GM12878 (cell line): ENCODE measurements around the gene ARCN1. TPM values are rescaled to one million over a fixed set of nuclear protein-coding genes. Genes with fewer than 3 reads are reported as not detected.
"Not testable (repeated sequence)": the region's sequence is repeated elsewhere in the genome, so short reads cannot be mapped to it uniquely, and the experiment has no call there.

Experiments
- ATAC-seq: fragments of 200-7000 bp; cut with Tn5 transposase; 3 replicates; pipeline ENCODE4 v1.9.1; 2020; ENCODE audit warnings: mild to moderate bottlenecking, moderate library complexity
- BruUV-seq: library from RNA; stranded (reverse); fragments of 400-500 nt; replicated peaks from 2 replicates; lab custom pipeline; 2021; lab: Mats Ljungman, UMichigan
- CTCF ChIA-PET: fragments of 300-600 bp; sonication (Branson Sonifier 250); formaldehyde crosslinking; extraction: SDS; loops from one replicate; lab custom pipeline; 2021; ENCODE audit warnings: inconsistent platforms; lab: Yijun Ruan, JAX
- POLR2A ChIA-PET: fragments of 350-600 bp; formaldehyde crosslinking; extraction: SDS; loops from one replicate; lab custom pipeline; 2021; ENCODE audit warnings: inconsistent platforms; lab: Charles Lee
- RAD21 ChIA-PET: fragments of 300-600 bp; sonication (Branson Sonifier 250); formaldehyde crosslinking; loops from one replicate; lab custom pipeline; 2023; ENCODE audit warnings: antibody characterized with exemption; ENCODE audit not compliant: unreplicated experiment; lab: Charles Lee
- SMC1A ChIA-PET: fragments of 300-600 bp; sonication (Branson Sonifier 250); formaldehyde crosslinking; loops from one replicate; lab custom pipeline; 2023; ENCODE audit not compliant: unreplicated experiment, uncharacterized antibody; lab: Charles Lee
- DNase-seq: peaks from one replicate; pipeline ENCODE4 v3.0.0-alpha.2; 2011; ENCODE audit warnings: low read depth, low spot score
- FAIRE-seq: peaks from 3 replicates; lab custom pipeline; 2011; peaks lifted over from hg19 to GRCh38; lab: Jason Lieb, UNC
- H2AFZ ChIP-seq: 2 replicates; pipeline ENCODE4 v1.6.0; 2011; ENCODE audit warnings: low read depth, low read length, control low read depth; ENCODE audit not compliant: control insufficient read depth
- H3K27ac ChIP-seq: 2 replicates; pipeline ENCODE4 v1.5.1; 2011; ENCODE audit warnings: control low read depth; ENCODE audit not compliant: control insufficient read depth, insufficient read depth
- H3K27me3 ChIP-seq, 2 experiments: replicated peaks in 1 of 2; 2 replicates each; pipeline versions ENCODE4 v1.6.0 to v1.6.1; 2011; ENCODE audit warnings: low read length in 1 of 2; ENCODE audit not compliant: control insufficient read depth in 2 of 2, insufficient read depth in 2 of 2
- H3K36me3 ChIP-seq, 2 experiments: 2 replicates each; pipeline ENCODE4 v1.5.1; 2011; ENCODE audit warnings: low read length in 1 of 2; ENCODE audit not compliant: control insufficient read depth in 2 of 2, insufficient read depth in 2 of 2
- H3K4me1 ChIP-seq: 2 replicates; pipeline ENCODE4 v1.6.1; 2011; ENCODE audit warnings: mild to moderate bottlenecking, low read length, moderate library complexity, mixed read lengths; ENCODE audit not compliant: control insufficient read depth, insufficient read depth
- H3K4me2 ChIP-seq: 2 replicates; pipeline ENCODE4 v1.6.0; 2011; ENCODE audit warnings: control low read depth; ENCODE audit not compliant: control insufficient read depth, insufficient read depth
- H3K4me3 ChIP-seq: fragments of 200-600 bp; sonication (generic); 2 replicates; pipeline ENCODE4 v1.5.1; 2016
- H3K79me2 ChIP-seq: 2 replicates; pipeline ENCODE4 v1.6.0; 2011; ENCODE audit warnings: low read length; ENCODE audit not compliant: control insufficient read depth, insufficient read depth
- H3K9ac ChIP-seq: 2 replicates; pipeline ENCODE4 v1.8.0; 2011; ENCODE audit warnings: low read length, control low read depth, mixed read lengths; ENCODE audit not compliant: control insufficient read depth, insufficient read depth
- H3K9me3 ChIP-seq: replicated peaks from 3 replicates; pipeline ENCODE4 v1.5.1; 2011; ENCODE audit warnings: mild to moderate bottlenecking, low read length; ENCODE audit not compliant: control insufficient read depth, insufficient read depth
- H4K20me1 ChIP-seq: 2 replicates; pipeline ENCODE4 v1.6.0; 2011; ENCODE audit not compliant: control insufficient read depth, insufficient read depth
- DPF2 ChIP-seq: fragments of 450-650 bp; IDR thresholded peaks from 2 replicates; pipeline ENCODE4 v1.6.1; 2017; ENCODE audit warnings: mild to moderate bottlenecking
- POLR2A ChIP-seq: IDR thresholded peaks from 2 replicates; pipeline ENCODE4 v1.6.1; 2011; ENCODE audit warnings: low read depth, mild to moderate bottlenecking, low read length
- RUNX3 ChIP-seq: IDR thresholded peaks from 2 replicates; pipeline ENCODE4 v1.6.1; 2012; ENCODE audit warnings: low read length, inconsistent platforms
- SREBF1 ChIP-seq: IDR thresholded peaks from 2 replicates; pipeline ENCODE4 v1.6.1; 2012; ENCODE audit warnings: mild to moderate bottlenecking, low read length
- ZNF207 ChIP-seq: fragments of 450-650 bp; IDR thresholded peaks from 2 replicates; pipeline ENCODE4 v1.6.1; 2014; ENCODE audit warnings: antibody characterized with exemption, mild to moderate bottlenecking, borderline replicate concordance
- WGBS: methylation state at CpG from one replicate; pipeline ENCODE4 v1.1.6; 2016; ENCODE audit warnings: low lambda C conversion rate; ENCODE audit not compliant: insufficient replicate concordance, insufficient coverage; ENCODE audit errors: missing lambda C conversion rate; 5-methylcytosine and 5-hydroxymethylcytosine counted together
- in situ Hi-C: fragments of 300-500 bp; cut with MboI; formaldehyde crosslinking; loops from 9 replicates; pipeline ENCODE4 v1.14.3; 2018; ENCODE audit warnings: mixed read lengths
- intact Hi-C: fragments of 100-400 bp; cut with micrococcal nuclease; formaldehyde crosslinking; loops from one replicate; pipeline ENCODE4 v1.14.2; 2022; ENCODE audit not compliant: unreplicated experiment
- polyA plus RNA-seq, 11 experiments: library from polyadenylated mRNA; depleted of rRNA in 4 of 11; unstranded in 6 of 11; stranded (reverse) in 5 of 11; fragments of >200 nt; fragmentation: Nextera tagmentation in 4 of 11; fragmentation: Illumina TruSeq in 1 of 11; extraction: Ambion mirVana in 4 of 11; extraction: Trizol in 1 of 11; gene quantifications; 1 replicate in 1 of 11; 2 replicates in 10 of 11; pipeline versions ENCODE4 v1.2.1 to v1.2.3, GENCODE V29; 2011 to 2016; ENCODE audit warnings: inconsistent platforms in 2 of 11, missing spikeins in 2 of 11, low read depth in 1 of 11
- total RNA-seq, 4 experiments: library from RNA; depleted of rRNA in 3 of 4; stranded (reverse); fragments of >200 nt in 3 of 4; fragmentation: Illumina TruSeq in 1 of 4; extraction: Trizol in 1 of 4; gene quantifications; 2 replicates each; pipeline versions ENCODE4 v1.2.1 to v1.2.3, GENCODE V29; 2013 to 2021
- TF ChIP-seq, protein P1 (sequence below): fragments of 450-650 bp; IDR thresholded peaks from 2 replicates; pipeline ENCODE4 v1.6.1; 2016; ENCODE audit warnings: mild to moderate bottlenecking
- TF ChIP-seq, protein P2 (sequence below): fragments of 450-650 bp; formaldehyde crosslinking; IDR thresholded peaks from 2 replicates; pipeline ENCODE4 v1.4.0; 2022; ENCODE audit warnings: mild to moderate bottlenecking, moderate library complexity

ARCN1 gene
- total and polyA plus RNA-seq, 10 of the 15 experiments (the other 5 are each of a cell fraction or from before 2014, with no cell fraction given): 33.3 to 172 (median 106) TPM

DNA sequence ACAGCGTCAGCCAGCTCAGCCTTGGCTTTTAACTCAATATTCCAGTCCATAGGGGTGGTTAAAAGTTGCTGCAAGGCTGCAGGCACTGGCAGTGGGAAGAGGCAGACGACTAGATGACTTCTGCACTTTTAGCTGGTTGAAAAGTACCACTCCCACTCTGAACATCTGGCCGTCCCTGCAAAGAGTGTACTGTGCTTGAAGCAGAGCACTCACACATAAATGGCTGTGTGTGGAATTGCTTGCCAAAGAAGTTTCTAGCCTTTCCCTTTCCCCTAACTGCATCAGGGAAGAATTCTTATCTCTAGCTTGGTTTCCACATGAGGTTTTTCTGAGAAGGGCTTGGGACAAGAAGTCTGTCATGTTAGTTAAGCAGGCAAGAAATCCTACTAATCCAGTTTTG lies 30.1 kb downstream of the ARCN1 start:
- no peaks in the 10 kb centered on the region for H3K4me1 ChIP-seq
- in situ Hi-C loops: no loop called here
- no peak overlapping the region for H2AFZ ChIP-seq
- ATAC-seq (no peak), FAIRE-seq (no peak), DNase-seq (no peak)
- H3K79me2 ChIP-seq: no peaks in the 10 kb centered on the region
- no peak for TF ChIP-seq SREBF1
- TF ChIP-seq POLR2A: 0 out of 2 replicates have a peak, but pooled peaks have one; percentile 18
- no peak for TF ChIP-seq RUNX3
- TF ChIP-seq, protein P1, sequence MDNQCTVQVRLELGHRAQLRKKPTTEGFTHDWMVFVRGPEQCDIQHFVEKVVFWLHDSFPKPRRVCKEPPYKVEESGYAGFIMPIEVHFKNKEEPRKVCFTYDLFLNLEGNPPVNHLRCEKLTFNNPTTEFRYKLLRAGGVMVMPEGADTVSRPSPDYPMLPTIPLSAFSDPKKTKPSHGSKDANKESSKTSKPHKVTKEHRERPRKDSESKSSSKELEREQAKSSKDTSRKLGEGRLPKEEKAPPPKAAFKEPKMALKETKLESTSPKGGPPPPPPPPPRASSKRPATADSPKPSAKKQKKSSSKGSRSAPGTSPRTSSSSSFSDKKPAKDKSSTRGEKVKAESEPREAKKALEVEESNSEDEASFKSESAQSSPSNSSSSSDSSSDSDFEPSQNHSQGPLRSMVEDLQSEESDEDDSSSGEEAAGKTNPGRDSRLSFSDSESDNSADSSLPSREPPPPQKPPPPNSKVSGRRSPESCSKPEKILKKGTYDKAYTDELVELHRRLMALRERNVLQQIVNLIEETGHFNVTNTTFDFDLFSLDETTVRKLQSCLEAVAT: no peak
- no peak for TF ChIP-seq DPF2
- TF ChIP-seq, protein P2, sequence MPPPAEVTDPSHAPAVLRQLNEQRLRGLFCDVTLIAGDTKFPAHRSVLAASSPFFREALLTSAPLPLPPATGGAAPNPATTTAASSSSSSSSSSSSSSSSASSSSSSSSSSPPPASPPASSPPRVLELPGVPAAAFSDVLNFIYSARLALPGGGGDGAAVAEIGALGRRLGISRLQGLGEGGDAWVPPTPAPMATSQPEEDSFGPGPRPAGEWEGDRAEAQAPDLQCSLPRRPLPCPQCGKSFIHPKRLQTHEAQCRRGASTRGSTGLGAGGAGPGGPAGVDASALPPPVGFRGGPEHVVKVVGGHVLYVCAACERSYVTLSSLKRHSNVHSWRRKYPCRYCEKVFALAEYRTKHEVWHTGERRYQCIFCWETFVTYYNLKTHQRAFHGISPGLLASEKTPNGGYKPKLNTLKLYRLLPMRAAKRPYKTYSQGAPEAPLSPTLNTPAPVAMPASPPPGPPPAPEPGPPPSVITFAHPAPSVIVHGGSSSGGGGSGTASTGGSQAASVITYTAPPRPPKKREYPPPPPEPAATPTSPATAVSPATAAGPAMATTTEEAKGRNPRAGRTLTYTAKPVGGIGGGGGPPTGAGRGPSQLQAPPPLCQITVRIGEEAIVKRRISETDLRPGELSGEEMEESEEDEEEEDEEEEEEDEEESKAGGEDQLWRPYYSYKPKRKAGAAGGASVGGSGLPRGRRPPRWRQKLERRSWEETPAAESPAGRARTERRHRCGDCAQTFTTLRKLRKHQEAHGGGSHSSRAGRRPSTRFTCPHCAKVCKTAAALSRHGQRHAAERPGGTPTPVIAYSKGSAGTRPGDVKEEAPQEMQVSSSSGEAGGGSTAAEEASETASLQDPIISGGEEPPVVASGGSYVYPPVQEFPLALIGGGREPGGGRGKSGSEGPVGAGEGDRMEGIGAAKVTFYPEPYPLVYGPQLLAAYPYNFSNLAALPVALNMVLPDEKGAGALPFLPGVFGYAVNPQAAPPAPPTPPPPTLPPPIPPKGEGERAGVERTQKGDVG: no peak
- TF ChIP-seq ZNF207: no peak
- H3K4me3 ChIP-seq: no peak overlapping the region
- WGBS: 77% methylated on average over 3 of the region's 3 CpGs
- SMC1A ChIA-PET: interaction anchor here (1.0 kb wide), 1 partner anchor 151 kb away, joined by 3 read pairs; no protein-coding TSS in a partner anchor
- no peak overlapping the region for H3K27ac ChIP-seq
- CTCF ChIA-PET: no interaction called here
- 0 out of 4 replicates have a peak, but pooled peaks cover 1 to 4% of the 10 kb centered on the region in 2 experiments for H3K27me3 ChIP-seq
- H3K9me3 ChIP-seq: no peaks in the 10 kb centered on the region
- peaks cover 3% of the 10 kb centered on the region; the same call in 1 of the 2 replicates for H4K20me1 ChIP-seq
- H3K4me2 ChIP-seq: no peak overlapping the region
- RAD21 ChIA-PET: no interaction called here
- BruUV-seq: no TSS peak
- POLR2A ChIA-PET: no interaction called here
- peaks cover 6 to 19% of the 10 kb centered on the region in 2 experiments; a peak in 3 of 4 replicates for H3K36me3 ChIP-seq
- intact Hi-C loops: no loop called here
- no peak overlapping the region for H3K9ac ChIP-seq

DNA sequence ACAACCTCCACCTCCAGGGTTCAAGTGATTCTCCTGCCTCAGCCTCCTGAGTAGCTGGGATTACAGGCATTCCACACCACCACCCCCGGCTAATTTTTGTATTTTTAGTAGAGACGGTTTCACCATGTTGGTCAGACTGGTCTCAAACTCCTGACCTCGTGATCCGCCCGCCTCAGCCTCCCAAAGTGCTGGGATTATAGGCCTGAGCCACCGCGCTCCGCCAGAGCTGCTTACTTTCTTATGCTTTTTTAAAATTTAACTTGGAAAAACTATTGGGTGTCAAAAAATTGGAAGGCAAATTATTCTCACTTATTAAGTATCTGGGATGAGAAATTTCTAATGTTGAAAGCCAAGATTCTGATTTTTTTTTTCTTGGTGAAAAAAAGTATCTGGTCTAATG lies 31.5 kb downstream of the ARCN1 start:
- RAD21 ChIA-PET: interaction anchor here (2.2 kb wide), 1 partner anchor 9 kb away, joined by 9 read pairs; no protein-coding TSS in a partner anchor
- CTCF ChIA-PET: interaction anchor here (0.7 to 3.2 kb wide), 5 partner anchors 8 to 33 kb away, joined by 3 to 10 read pairs (median 4); no protein-coding TSS in a partner anchor
- in situ Hi-C loops, H3K4me1 ChIP-seq, H4K20me1 ChIP-seq, H3K9ac ChIP-seq, DNase-seq, H3K27ac ChIP-seq, intact Hi-C loops, H3K9me3 ChIP-seq, H3K27me3 ChIP-seq, ATAC-seq, H3K79me2 ChIP-seq, H3K4me2 ChIP-seq, POLR2A ChIA-PET, H3K4me3 ChIP-seq, BruUV-seq, FAIRE-seq, H2AFZ ChIP-seq: not testable (repeated sequence)
- 98% methylated on average over 8 of the region's 8 CpGs for WGBS
- SMC1A ChIA-PET: interaction anchor here (0.7 kb wide), 2 partner anchors 9 to 96 kb away, joined by 3 read pairs; no protein-coding TSS in a partner anchor
- H3K36me3 ChIP-seq: peaks cover 6 to 16% of the 10 kb centered on the region in 2 experiments; a peak in 3 of 4 replicates
